Thyroid gland (tissue), 4 donors: ENCODE results near the gene DCAF11. TPM values are rescaled to one million over a fixed set of nuclear protein-coding genes. Genes with fewer than 3 reads are reported as not detected.

Experiments
- DNase-seq, 2 donors: peaks; one replicate each; pipeline ENCODE4 v3.0.0-alpha.2; 2019
- H3K27ac ChIP-seq, 3 donors: fragments of 200-600 bp; sonication (generic); 1 replicate in 2 of 3; 2 replicates in 1 of 3; pipeline ENCODE4 v1.5.1; 2016 to 2019; ENCODE audit warnings: mild to moderate bottlenecking in 1 of 3, moderate library complexity in 1 of 3
- H3K27me3 ChIP-seq: fragments of 200-600 bp; sonication (generic); one replicate; pipeline ENCODE4 v1.5.1; 2019
- H3K36me3 ChIP-seq, 2 donors: fragments of 200-600 bp; sonication (generic); one replicate each; pipeline ENCODE4 v1.5.1; 2016 to 2019
- H3K4me1 ChIP-seq, 2 donors: fragments of 200-600 bp; sonication (generic); one replicate each; pipeline ENCODE4 v1.5.1; 2017 to 2019
- H3K4me3 ChIP-seq, 3 donors: fragments of 200-600 bp; sonication (generic); replicated peaks in 1 of 3; 1 replicate in 2 of 3; 2 replicates in 1 of 3; pipeline ENCODE4 v1.5.1; 2016; ENCODE audit warnings: mild to moderate bottlenecking in 1 of 3
- H3K9me3 ChIP-seq: fragments of 200-600 bp; sonication (generic); one replicate; pipeline ENCODE4 v1.5.1; 2017
- POLR2A ChIP-seq, 2 donors: fragments of 450-650 bp; IDR thresholded peaks; one replicate each; pipeline ENCODE4 v1.6.1; 2017; ENCODE audit warnings: antibody characterized with exemption in 2 of 2, mild to moderate bottlenecking in 2 of 2, moderate library complexity in 1 of 2
- WGBS, 2 donors: methylation state at CpG; one replicate each; pipeline ENCODE4 v1.1.5; 2017; 5-methylcytosine and 5-hydroxymethylcytosine counted together
- intact Hi-C: fragments of 100-400 bp; cut with DNase I; formaldehyde crosslinking; loops from one replicate; pipeline ENCODE4 v1.15.1; 2023
- total RNA-seq, 4 donors: library from RNA; depleted of rRNA; stranded (reverse); fragments of >200 nt; gene quantifications; one replicate each; pipeline ENCODE4 v1.2.3, GENCODE V29; 2016
- TF ChIP-seq, protein P1 (sequence below), 6 experiments: fragments of 200-600 bp in 3 of 6; fragments of 450-650 bp in 3 of 6; sonication (generic) in 3 of 6; IDR thresholded peaks; one replicate each; pipeline ENCODE4 v1.5.1; 2016 to 2019; ENCODE audit warnings: antibody characterized with exemption in 6 of 6, mild to moderate bottlenecking in 2 of 6, inconsistent platforms in 1 of 6, moderate library complexity in 1 of 6

DCAF11 gene
- total RNA-seq, 4 donors from 2014 or later = 90.6 to 155 (median 132) TPM

DNA sequence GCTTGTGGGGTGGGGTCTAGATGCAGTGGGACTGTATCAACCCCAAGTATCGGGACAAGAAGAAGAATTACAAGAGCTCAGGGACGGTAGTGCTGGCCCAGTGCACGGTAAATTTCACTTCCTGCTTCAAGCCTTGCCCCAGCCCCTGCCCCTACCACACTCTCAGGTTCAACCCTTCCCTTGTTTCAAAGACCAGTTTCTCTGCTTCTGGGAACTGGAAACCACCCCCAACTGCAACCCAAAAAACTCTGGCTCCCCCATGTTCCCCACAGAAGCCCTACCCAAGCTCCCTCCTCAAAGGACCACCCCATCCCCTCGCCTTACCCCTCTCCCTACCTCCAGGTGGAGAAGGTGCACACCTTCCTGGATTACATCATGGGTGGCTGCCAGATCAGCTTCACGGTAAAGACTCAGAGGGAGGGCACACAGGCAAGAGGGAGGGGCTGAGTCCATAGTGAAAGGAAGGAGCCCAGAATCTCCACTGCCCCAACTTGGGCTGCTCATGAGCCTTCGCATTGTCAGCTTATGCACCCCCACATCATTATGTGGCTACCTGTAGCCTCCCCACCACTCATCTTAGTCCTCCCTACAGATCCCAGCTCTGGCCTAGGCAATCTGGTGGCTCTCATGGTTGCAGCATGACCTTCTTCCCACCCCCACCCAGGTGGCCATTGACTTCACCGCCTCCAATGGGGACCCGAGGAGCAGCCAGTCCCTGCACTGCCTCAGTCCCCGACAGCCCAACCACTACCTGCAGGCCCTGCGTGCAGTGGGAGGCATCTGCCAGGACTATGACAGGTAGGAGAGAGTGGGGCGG, 38.9 kb upstream of the DCAF11 start:
- H3K4me3 ChIP-seq = no peak overlapping the region
- intact Hi-C loops = no loop called here
- TF ChIP-seq POLR2A (IDR thresholded peaks at IDR 0.05) = no peak
- TF ChIP-seq, protein P1, sequence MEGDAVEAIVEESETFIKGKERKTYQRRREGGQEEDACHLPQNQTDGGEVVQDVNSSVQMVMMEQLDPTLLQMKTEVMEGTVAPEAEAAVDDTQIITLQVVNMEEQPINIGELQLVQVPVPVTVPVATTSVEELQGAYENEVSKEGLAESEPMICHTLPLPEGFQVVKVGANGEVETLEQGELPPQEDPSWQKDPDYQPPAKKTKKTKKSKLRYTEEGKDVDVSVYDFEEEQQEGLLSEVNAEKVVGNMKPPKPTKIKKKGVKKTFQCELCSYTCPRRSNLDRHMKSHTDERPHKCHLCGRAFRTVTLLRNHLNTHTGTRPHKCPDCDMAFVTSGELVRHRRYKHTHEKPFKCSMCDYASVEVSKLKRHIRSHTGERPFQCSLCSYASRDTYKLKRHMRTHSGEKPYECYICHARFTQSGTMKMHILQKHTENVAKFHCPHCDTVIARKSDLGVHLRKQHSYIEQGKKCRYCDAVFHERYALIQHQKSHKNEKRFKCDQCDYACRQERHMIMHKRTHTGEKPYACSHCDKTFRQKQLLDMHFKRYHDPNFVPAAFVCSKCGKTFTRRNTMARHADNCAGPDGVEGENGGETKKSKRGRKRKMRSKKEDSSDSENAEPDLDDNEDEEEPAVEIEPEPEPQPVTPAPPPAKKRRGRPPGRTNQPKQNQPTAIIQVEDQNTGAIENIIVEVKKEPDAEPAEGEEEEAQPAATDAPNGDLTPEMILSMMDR (IDR thresholded peaks at IDR 0.05) = no peak
- H3K36me3 ChIP-seq = no peaks in the 10 kb centered on the region
- H3K27me3 ChIP-seq = no peaks in the 10 kb centered on the region
- no peak for DNase-seq
- H3K4me1 ChIP-seq = peaks cover 17 to 23% of the 10 kb centered on the region in 2 donors
- no peak overlapping the region for H3K27ac ChIP-seq
- WGBS, 2 donors = 71 to 74% methylated on average over 11 of the region's 11 CpGs
- H3K9me3 ChIP-seq = no peaks in the 10 kb centered on the region

DNA sequence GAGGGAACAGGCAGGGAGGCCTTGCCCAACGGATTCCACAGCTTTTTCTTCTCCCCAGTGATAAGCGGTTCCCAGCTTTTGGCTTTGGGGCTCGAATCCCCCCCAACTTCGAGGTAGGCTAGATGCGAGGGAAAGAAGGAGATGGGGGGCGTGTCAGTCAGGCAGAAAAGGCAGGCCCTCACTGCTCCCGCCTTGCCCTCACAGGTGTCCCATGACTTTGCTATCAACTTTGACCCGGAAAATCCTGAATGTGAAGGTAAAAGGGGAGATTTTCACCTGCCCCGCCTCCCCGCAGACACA, 38.3 kb upstream of the DCAF11 start:
- Histone ChIP-seq H3K36me3 (no peaks in the 10 kb centered on the region), H3K9me3 (no peaks in the 10 kb centered on the region), H3K4me1 (peaks cover 19 to 25% of the 10 kb centered on the region in 2 donors), H3K4me3 (no peak overlapping the region), H3K27ac (no peak overlapping the region), H3K27me3 (no peaks in the 10 kb centered on the region)
- 85 to 93% methylated on average over 10 of the region's 10 CpGs for WGBS, 2 donors
- intact Hi-C loops = no loop called here
- DNase-seq = no peak
- TF ChIP-seq, protein P1 (IDR thresholded peaks at IDR 0.05) = no peak
- no peak for TF ChIP-seq POLR2A (IDR thresholded peaks at IDR 0.05)

DNA sequence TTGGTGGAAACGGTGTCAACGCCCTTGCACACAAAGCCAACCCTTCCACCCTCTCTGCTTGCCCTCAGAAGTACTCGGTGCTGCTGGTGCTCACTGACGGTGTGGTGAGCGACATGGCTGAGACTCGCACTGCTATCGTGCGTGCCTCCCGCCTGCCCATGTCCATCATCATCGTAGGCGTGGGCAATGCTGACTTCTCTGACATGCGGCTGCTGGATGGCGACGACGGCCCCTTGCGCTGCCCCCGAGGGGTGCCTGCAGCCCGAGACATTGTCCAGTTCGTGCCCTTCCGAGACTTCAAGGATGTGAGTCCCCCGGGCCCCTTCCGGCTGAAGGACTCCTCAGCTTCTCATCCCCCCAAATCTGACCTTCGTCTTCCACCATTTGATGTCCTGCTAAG, 37.5 kb upstream of the DCAF11 start:
- WGBS, 2 donors = 91 to 92% methylated on average over 19 to 21 of the region's 23 CpGs
- TF ChIP-seq, protein P1 (IDR thresholded peaks at IDR 0.05) = no peak
- no peak for TF ChIP-seq POLR2A (IDR thresholded peaks at IDR 0.05)

DNA sequence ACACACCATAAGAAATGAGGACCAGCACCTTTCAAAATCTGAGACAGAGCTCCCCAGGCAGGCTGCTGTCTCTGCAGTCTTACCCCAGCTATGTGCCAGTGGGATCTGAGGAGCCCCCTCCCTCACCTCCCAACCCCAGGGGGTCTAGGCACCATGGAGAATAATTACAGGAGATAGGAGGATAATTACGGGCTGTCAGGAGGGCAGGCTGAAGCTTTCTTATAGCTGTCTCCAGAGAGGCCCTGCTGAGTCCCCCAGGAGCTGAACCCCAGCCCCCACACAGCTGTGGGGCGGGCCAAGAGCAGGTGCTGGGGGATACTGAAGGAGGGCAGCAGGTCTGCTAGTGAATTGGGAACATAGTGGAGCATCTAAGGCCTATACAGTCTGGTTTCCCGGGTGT, 36.4 kb upstream of the DCAF11 start:
- WGBS, 2 donors = 63 to 94% methylated on average over 3 of the region's 3 CpGs
- Histone ChIP-seq H3K4me3 (no peak overlapping the region), H3K36me3 (no peaks in the 10 kb centered on the region), H3K4me1 (peaks cover 7 to 19% of the 10 kb centered on the region in 2 donors), H3K9me3 (no peaks in the 10 kb centered on the region), H3K27me3 (no peaks in the 10 kb centered on the region), H3K27ac (no peak overlapping the region)
- intact Hi-C loops = no loop called here
- DNase-seq = no peak
- no peak for TF ChIP-seq POLR2A (IDR thresholded peaks at IDR 0.05)
- TF ChIP-seq, protein P1 (IDR thresholded peaks at IDR 0.05) = no peak

More for the DNA sequence above, 37.5 kb upstream of the DCAF11 start:
- Histone ChIP-seq H3K27me3 (no peaks in the 10 kb centered on the region), H3K4me1 (peaks cover 16 to 28% of the 10 kb centered on the region in 2 donors), H3K4me3 (no peak overlapping the region), H3K36me3 (no peaks in the 10 kb centered on the region), H3K9me3 (no peaks in the 10 kb centered on the region), H3K27ac (no peak overlapping the region)
- intact Hi-C loops = no loop called here
- DNase-seq = no peak

DNA sequence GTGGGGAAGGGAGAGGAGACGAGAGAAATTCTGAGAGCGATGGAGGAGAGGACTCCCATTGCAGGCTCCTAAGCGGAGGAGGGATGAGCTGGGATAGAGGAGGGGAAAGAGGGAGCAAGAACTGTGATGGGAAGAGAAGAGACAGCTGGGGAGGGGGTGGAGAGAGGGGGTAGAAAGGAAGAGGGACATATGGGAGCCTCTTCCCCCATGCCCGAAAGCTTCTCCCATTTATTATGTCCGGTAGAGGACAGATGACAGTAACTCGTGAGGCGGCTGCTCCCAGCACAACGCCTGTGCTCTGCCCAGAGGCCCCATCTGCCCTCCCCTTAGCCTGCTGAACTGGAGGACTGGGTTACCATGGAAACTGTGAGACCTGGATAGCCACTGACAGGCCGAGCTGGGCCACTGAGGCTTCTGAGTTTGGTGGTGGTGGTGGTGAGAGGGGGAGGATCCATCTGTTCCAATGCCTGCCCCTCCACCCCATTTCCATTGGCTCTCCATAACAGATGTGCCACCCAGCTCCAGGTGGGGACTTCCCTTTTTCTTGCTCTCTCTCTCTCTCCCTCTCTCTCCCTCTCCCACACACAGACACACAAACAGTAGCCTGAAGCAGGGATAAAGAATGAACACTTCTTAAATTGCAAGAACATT, 35.0 kb upstream of the DCAF11 start:
- Histone ChIP-seq H3K9me3 (no peaks in the 10 kb centered on the region), H3K4me1 (peaks cover 7 to 15% of the 10 kb centered on the region in 2 donors), H3K27ac (no peak overlapping the region), H3K36me3 (no peaks in the 10 kb centered on the region), H3K4me3 (no peak overlapping the region), H3K27me3 (no peaks in the 10 kb centered on the region)
- no peak for TF ChIP-seq POLR2A (IDR thresholded peaks at IDR 0.05)
- TF ChIP-seq, protein P1 (IDR thresholded peaks at IDR 0.05) = no peak
- intact Hi-C loops = no loop called here
- DNase-seq = no peak
- WGBS, 2 donors = 86 to 92% methylated on average over 9 of the region's 9 CpGs
